Liver (tissue), 9 donors: ENCODE data around the gene BCL7B. TPM values are rescaled to one million over a fixed set of nuclear protein-coding genes. Genes with fewer than 3 reads are reported as not detected.

ENCODE experiments used
- DNase-seq: peaks from one replicate; pipeline ENCODE4 v3.0.0-alpha.2; 2017; ENCODE audit warnings: low spot score
- H3K27ac ChIP-seq, 2 donors: one replicate each; pipeline ENCODE4 v1.7.0; 2013; ENCODE audit warnings: inconsistent platforms in 2 of 2, low read length in 2 of 2, control low read depth in 1 of 2, low read depth in 1 of 2, mild to moderate bottlenecking in 1 of 2
- H3K27me3 ChIP-seq, 4 donors: one replicate each; pipeline versions ENCODE4 v1.6.1 to v1.7.0; 2013; ENCODE audit warnings: low read length in 3 of 4, inconsistent platforms in 1 of 4, mild to moderate bottlenecking in 1 of 4, moderate library complexity in 1 of 4; ENCODE audit not compliant: control insufficient read depth in 4 of 4, insufficient read depth in 4 of 4
- H3K36me3 ChIP-seq, 4 donors: one replicate each; pipeline versions ENCODE4 v1.6.1 to v1.7.0; 2013; ENCODE audit warnings: low read length in 3 of 4, mild to moderate bottlenecking in 3 of 4, low read depth in 1 of 4, moderate library complexity in 1 of 4; ENCODE audit not compliant: control insufficient read depth in 4 of 4, insufficient read depth in 3 of 4
- H3K4me1 ChIP-seq, 4 donors: one replicate each; pipeline versions ENCODE4 v1.6.1 to v1.7.0; 2013; ENCODE audit warnings: low read length in 3 of 4, mild to moderate bottlenecking in 3 of 4, moderate library complexity in 1 of 4; ENCODE audit not compliant: control insufficient read depth in 4 of 4, insufficient read depth in 4 of 4
- H3K4me3 ChIP-seq, 3 donors: one replicate each; pipeline versions ENCODE4 v1.6.1 to v1.7.0; 2013; ENCODE audit warnings: low read length in 3 of 3, control low read depth in 1 of 3, low read depth in 1 of 3, mild to moderate bottlenecking in 1 of 3
- H3K9ac ChIP-seq, 2 donors: one replicate each; pipeline ENCODE4 v1.7.0; 2013; ENCODE audit warnings: low read length in 2 of 2, mild to moderate bottlenecking in 2 of 2, moderate library complexity in 2 of 2, control low read depth in 1 of 2, low read depth in 1 of 2
- H3K9me3 ChIP-seq, 4 donors: one replicate each; pipeline versions ENCODE4 v1.6.1 to v1.7.0; 2013; ENCODE audit warnings: low read length in 3 of 4; ENCODE audit not compliant: control insufficient read depth in 4 of 4
- CTCF ChIP-seq: fragments of 150-350 bp; IDR thresholded peaks from 2 replicates; pipeline ENCODE4 v1.5.1; 2017; ENCODE audit warnings: improper control_type of control experiment, low read depth, low read length; ENCODE audit not compliant: missing input control
- FOXA1 ChIP-seq: IDR thresholded peaks from 2 replicates; pipeline ENCODE4 v1.6.1; 2016; ENCODE audit warnings: antibody characterized with exemption
- FOXA2 ChIP-seq: IDR thresholded peaks from 2 replicates; pipeline ENCODE4 v1.6.1; 2016; ENCODE audit warnings: antibody characterized with exemption
- GABPA ChIP-seq, 2 donors: IDR thresholded peaks in 1 of 2; conservative IDR thresholded peaks in 1 of 2; 2 replicates each; pipeline ENCODE4 v1.6.1; 2016; ENCODE audit warnings: antibody characterized with exemption in 2 of 2, mild to moderate bottlenecking in 1 of 2, moderate library complexity in 1 of 2
- HNF4A ChIP-seq, 2 donors: conservative IDR thresholded peaks; 2 replicates each; pipeline ENCODE4 v1.6.1; 2016; ENCODE audit warnings: antibody characterized with exemption in 2 of 2, mild to moderate bottlenecking in 2 of 2
- HNF4G ChIP-seq: IDR thresholded peaks from 2 replicates; pipeline ENCODE4 v1.6.1; 2016; ENCODE audit warnings: antibody characterized with exemption
- JUND ChIP-seq, 2 donors: IDR thresholded peaks; 2 replicates each; pipeline ENCODE4 v1.6.1; 2016; ENCODE audit warnings: antibody characterized with exemption in 2 of 2
- MAX ChIP-seq: IDR thresholded peaks from 2 replicates; pipeline ENCODE4 v1.6.1; 2016; ENCODE audit warnings: antibody characterized with exemption
- NR2F2 ChIP-seq: IDR thresholded peaks from 2 replicates; pipeline ENCODE4 v1.6.1; 2016; ENCODE audit warnings: antibody characterized with exemption
- RAD21 ChIP-seq, 2 donors: IDR thresholded peaks; 2 replicates each; pipeline ENCODE4 v1.6.1; 2016; ENCODE audit warnings: antibody characterized with exemption in 2 of 2, mild to moderate bottlenecking in 2 of 2
- REST ChIP-seq: IDR thresholded peaks from 2 replicates; pipeline ENCODE4 v1.6.1; 2016; ENCODE audit warnings: antibody characterized with exemption, mild to moderate bottlenecking
- RXRA ChIP-seq, 2 donors: IDR thresholded peaks; 2 replicates each; pipeline ENCODE4 v1.6.1; 2017 to 2018; ENCODE audit warnings: antibody characterized with exemption in 2 of 2, mild to moderate bottlenecking in 1 of 2
- SP1 ChIP-seq: IDR thresholded peaks from 2 replicates; pipeline ENCODE4 v1.6.1; 2018; ENCODE audit warnings: antibody characterized with exemption, mild to moderate bottlenecking
- TAF1 ChIP-seq: conservative IDR thresholded peaks from 2 replicates; pipeline ENCODE4 v1.6.1; 2016; ENCODE audit warnings: antibody characterized with exemption, mild to moderate bottlenecking
- YY1 ChIP-seq: IDR thresholded peaks from 2 replicates; pipeline ENCODE4 v1.6.1; 2016; ENCODE audit warnings: antibody characterized with exemption, mild to moderate bottlenecking
- WGBS: extraction: QIAGEN DNeasy Blood & Tissue Kit; methylation state at CpG from one replicate; pipeline ENCODE4 v1.1.7; 2013; 5-methylcytosine and 5-hydroxymethylcytosine counted together
- polyA plus RNA-seq, 2 donors: library from polyadenylated mRNA; stranded (reverse) in 1 of 2; unstranded in 1 of 2; fragments of 200-250 nt in 1 of 2; fragments of >200 nt in 1 of 2; fragmentation: Nextera tagmentation in 1 of 2; extraction: Ambion mirVana in 1 of 2; gene quantifications; one replicate each; pipeline versions ENCODE4 v1.2.1 to v1.2.3, GENCODE V29; 2013 to 2015
- total RNA-seq, 2 donors: library from RNA; depleted of rRNA; stranded (reverse); fragments of >200 nt; gene quantifications; one replicate each; pipeline ENCODE4 v1.2.3, GENCODE V29; 2014
- donor health status: healthy.
- donor health status: healthy.
- donor health status: healthy.
- donor health status: healthy.
- donor health status: healthy.

The BCL7B gene
- total and polyA plus RNA-seq, 4 donors = 13.2 to 27.5 (median 21.2) TPM

- Histone ChIP-seq H3K4me1 (peaks cover 1 to 10% (median 5%) of the 10 kb centered on the region in 4 donors), H3K9ac (no peak overlapping the region), H3K36me3 (peaks cover 14 to 44% (median 28%) of the 10 kb centered on the region in 4 donors), H3K4me3 (no peak overlapping the region), H3K9me3 (no peaks in the 10 kb centered on the region), H3K27ac (no peak overlapping the region), H3K27me3 (no peaks in the 10 kb centered on the region)
- WGBS = 95% methylated on average over 9 of the region's 9 CpGs
- TF ChIP-seq HNF4A (conservative IDR thresholded peaks at IDR 0.05) = no peak
- DNase-seq = no peak
Measured at GRCh38 chr7:73573276-73573675, 15.8 kb upstream of the BCL7B start.

- Histone ChIP-seq H3K27ac (no peak overlapping the region), H3K9ac (no peak overlapping the region), H3K36me3 (peaks cover 14 to 44% (median 28%) of the 10 kb centered on the region in 4 donors), H3K9me3 (no peaks in the 10 kb centered on the region), H3K4me3 (no peak overlapping the region), H3K27me3 (no peaks in the 10 kb centered on the region), H3K4me1 (peaks cover 1 to 7% (median 3%) of the 10 kb centered on the region in 4 donors)
- 78% methylated on average over 6 of the region's 6 CpGs for WGBS
- TF ChIP-seq SP1 (no peak), RAD21 (IDR thresholded peaks at IDR 0.05) (no peak), YY1 (no peak), CTCF (no peak), GABPA (IDR thresholded peaks at IDR 0.05 in 1 of 2, conservative IDR thresholded peaks at IDR 0.05 in 1 of 2) (no peak), NR2F2 (no peak), REST (no peak), HNF4A (conservative IDR thresholded peaks at IDR 0.05) (no peak), MAX (no peak)
- DNase-seq = no peak
Measured at GRCh38 chr7:73572767-73573186, 15.3 kb upstream of the BCL7B start.

- H3K9me3 ChIP-seq = no peaks in the 10 kb centered on the region
- WGBS = 97% methylated on average over 10 of the region's 10 CpGs
- no peaks in the 10 kb centered on the region for H3K27me3 ChIP-seq
- DNase-seq = no peak
- H3K9ac ChIP-seq = no peak overlapping the region
- H3K27ac ChIP-seq = no peak overlapping the region
- peaks cover 14 to 44% (median 28%) of the 10 kb centered on the region in 4 donors for H3K36me3 ChIP-seq
- no peak overlapping the region for H3K4me3 ChIP-seq
- peaks cover 0 to 4% (median 0%) of the 10 kb centered on the region in 4 donors for H3K4me1 ChIP-seq
- no peak for TF ChIP-seq GABPA (IDR thresholded peaks at IDR 0.05 in 1 of 2, conservative IDR thresholded peaks at IDR 0.05 in 1 of 2)
- TF ChIP-seq FOXA1 = no peak
- no peak for TF ChIP-seq HNF4A (conservative IDR thresholded peaks at IDR 0.05)
- no peak for TF ChIP-seq CTCF
- no peak for TF ChIP-seq RXRA (IDR thresholded peaks at IDR 0.05)
- TF ChIP-seq RAD21 (IDR thresholded peaks at IDR 0.05) = no peak
- no peak for TF ChIP-seq HNF4G
- no peak for TF ChIP-seq FOXA2
- TF ChIP-seq REST = no peak
- no peak for TF ChIP-seq SP1
- TF ChIP-seq JUND (IDR thresholded peaks at IDR 0.05) = no peak
- TF ChIP-seq TAF1 = no peak
Measured at GRCh38 chr7:73570977-73571376, 13.5 kb upstream of the BCL7B start.
